ENCODE data around the gene OTOS. TPM values are rescaled to one million over a fixed set of nuclear protein-coding genes. Genes with fewer than 3 reads are reported as not detected.
A peak's percentile ranks its signal among the peaks of the same experiment; 100 is the strongest.

Gene OTOS
- total and polyA plus RNA-seq, 2 of the 13 experiments (the other 11 are each of a cell fraction or from before 2014, with no cell fraction given): not detected

DNA sequence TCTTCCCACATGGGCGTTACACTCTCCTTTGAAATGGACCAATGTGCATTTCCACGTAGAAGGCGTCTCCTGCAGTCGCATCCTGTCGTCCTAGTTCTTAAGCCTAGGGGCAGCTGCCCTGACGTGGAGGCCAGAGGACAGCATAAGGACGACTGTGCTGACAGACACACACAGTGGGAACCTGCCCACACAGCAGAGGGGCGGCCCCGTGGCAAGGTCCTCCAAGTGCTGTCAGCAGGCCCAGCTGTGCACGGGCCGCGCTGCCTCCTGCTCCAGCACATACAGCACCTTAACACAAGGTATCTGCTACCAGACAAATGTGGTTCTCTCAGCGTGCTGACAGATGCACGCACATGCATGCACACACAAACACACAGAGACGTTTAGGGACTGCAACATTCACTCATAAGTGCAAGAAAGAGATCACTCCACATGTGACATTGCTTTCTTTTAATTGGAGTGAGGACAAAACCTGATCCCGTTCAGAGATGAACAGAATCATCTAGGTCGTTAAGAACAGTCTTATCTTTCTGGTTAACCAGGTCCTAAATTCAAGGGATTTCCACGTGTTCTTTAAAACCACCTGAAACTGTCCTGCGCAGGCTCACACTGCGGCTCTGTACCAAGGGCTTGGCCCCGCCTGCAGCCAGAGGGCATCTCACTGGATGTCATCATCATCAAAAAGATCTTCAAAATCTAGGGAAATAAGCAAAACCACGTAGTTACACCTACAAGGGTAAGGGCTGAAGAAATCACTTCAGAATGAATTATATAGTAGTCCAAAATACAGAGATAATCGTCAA is 9.9 kb downstream of the OTOS start:
- TF ChIP-seq HMGA1 (CRISPR knock-in tag; conservative IDR thresholded peaks at IDR 0.05) (no peak), EED (CRISPR knock-in tag; IDR thresholded peaks at IDR 0.05) (no peak), ZBTB7A (CRISPR knock-in tag; IDR thresholded peaks at IDR 0.05) (0 out of 2 replicates have a peak, but pooled peaks have one; percentile 28), ZNF788 (CRISPR knock-in tag; IDR thresholded peaks at IDR 0.05; ENCODE audit: borderline replicate concordance) (no peak), ZSCAN25 (CRISPR knock-in tag; IDR thresholded peaks at IDR 0.05) (no peak), ZNF616 (CRISPR knock-in tag; IDR thresholded peaks at IDR 0.05; ENCODE audit: low read depth) (no peak)
- TF ChIP-seq, protein P1, sequence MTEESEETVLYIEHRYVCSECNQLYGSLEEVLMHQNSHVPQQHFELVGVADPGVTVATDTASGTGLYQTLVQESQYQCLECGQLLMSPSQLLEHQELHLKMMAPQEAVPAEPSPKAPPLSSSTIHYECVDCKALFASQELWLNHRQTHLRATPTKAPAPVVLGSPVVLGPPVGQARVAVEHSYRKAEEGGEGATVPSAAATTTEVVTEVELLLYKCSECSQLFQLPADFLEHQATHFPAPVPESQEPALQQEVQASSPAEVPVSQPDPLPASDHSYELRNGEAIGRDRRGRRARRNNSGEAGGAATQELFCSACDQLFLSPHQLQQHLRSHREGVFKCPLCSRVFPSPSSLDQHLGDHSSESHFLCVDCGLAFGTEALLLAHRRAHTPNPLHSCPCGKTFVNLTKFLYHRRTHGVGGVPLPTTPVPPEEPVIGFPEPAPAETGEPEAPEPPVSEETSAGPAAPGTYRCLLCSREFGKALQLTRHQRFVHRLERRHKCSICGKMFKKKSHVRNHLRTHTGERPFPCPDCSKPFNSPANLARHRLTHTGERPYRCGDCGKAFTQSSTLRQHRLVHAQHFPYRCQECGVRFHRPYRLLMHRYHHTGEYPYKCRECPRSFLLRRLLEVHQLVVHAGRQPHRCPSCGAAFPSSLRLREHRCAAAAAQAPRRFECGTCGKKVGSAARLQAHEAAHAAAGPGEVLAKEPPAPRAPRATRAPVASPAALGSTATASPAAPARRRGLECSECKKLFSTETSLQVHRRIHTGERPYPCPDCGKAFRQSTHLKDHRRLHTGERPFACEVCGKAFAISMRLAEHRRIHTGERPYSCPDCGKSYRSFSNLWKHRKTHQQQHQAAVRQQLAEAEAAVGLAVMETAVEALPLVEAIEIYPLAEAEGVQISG (CRISPR knock-in tag; IDR thresholded peaks at IDR 0.05): no peak
- TF ChIP-seq, protein P2, sequence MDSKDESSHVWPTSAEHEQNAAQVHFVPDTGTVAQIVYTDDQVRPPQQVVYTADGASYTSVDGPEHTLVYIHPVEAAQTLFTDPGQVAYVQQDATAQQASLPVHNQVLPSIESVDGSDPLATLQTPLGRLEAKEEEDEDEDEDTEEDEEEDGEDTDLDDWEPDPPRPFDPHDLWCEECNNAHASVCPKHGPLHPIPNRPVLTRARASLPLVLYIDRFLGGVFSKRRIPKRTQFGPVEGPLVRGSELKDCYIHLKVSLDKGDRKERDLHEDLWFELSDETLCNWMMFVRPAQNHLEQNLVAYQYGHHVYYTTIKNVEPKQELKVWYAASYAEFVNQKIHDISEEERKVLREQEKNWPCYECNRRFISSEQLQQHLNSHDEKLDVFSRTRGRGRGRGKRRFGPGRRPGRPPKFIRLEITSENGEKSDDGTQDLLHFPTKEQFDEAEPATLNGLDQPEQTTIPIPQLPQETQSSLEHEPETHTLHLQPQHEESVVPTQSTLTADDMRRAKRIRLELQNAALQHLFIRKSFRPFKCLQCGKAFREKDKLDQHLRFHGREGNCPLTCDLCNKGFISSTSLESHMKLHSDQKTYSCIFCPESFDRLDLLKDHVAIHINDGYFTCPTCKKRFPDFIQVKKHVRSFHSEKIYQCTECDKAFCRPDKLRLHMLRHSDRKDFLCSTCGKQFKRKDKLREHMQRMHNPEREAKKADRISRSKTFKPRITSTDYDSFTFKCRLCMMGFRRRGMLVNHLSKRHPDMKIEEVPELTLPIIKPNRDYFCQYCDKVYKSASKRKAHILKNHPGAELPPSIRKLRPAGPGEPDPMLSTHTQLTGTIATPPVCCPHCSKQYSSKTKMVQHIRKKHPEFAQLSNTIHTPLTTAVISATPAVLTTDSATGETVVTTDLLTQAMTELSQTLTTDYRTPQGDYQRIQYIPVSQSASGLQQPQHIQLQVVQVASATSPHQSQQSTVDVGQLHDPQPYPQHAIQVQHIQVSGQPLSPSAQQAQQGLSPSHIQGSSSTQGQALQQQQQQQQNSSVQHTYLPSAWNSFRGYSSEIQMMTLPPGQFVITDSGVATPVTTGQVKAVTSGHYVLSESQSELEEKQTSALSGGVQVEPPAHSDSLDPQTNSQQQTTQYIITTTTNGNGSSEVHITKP (CRISPR knock-in tag; IDR thresholded peaks at IDR 0.05; ENCODE audit: low read depth): no peak
- Histone ChIP-seq H3K9me3 (ENCODE audit: low read length) (no peaks in the 10 kb centered on the region), H4K20me1 (ENCODE audit: insufficient read depth, low read length) (no peaks in the 10 kb centered on the region), H3K4me2 (ENCODE audit: low read depth, low read length) (no peak overlapping the region), H3K4me1 (ENCODE audit: insufficient read depth, low read length) (peaks cover 14% of the 10 kb centered on the region), H3K27ac (ENCODE audit: extremely low read length, insufficient read depth, low read length) (no peak overlapping the region), H3K36me3 (replicated peaks in 1 of 2; ENCODE audit: control insufficient read depth in 1 of 2, insufficient read depth in 2 of 2, low read length in 2 of 2) (peaks cover 23 to 64% of the 10 kb centered on the region in 2 experiments), H3K4me3 (replicated peaks in 1 of 3; ENCODE audit: insufficient read depth in 1 of 3, low read depth in 2 of 3, low read length in 3 of 3) (no peak overlapping the region), H2AFZ (ENCODE audit: low read length) (no peak overlapping the region), H3K27me3 (ENCODE audit: control insufficient read depth in 1 of 2, insufficient read depth in 2 of 2, low read length in 2 of 2) (no peaks in the 10 kb centered on the region; a peak in 1 of 5 replicates), H3K79me2 (ENCODE audit: insufficient read depth, low read length) (peaks cover 18% of the 10 kb centered on the region), H3K9ac (ENCODE audit: insufficient read depth, low read depth, low read length) (no peak overlapping the region)
- WGBS (ENCODE audit: low lambda C conversion rate): 94% methylated on average over 23 of the region's 23 CpGs
- DNase-seq (ENCODE audit: low spot score): no peak
- BruUV-seq (replicated peaks): no TSS peak
- CTCF ChIA-PET (ENCODE audit: low intra/inter-chr PET ratio, low total read pairs): no interaction called here
- ATAC-seq: no peak
- in situ Hi-C loops (cut with HindIII; ENCODE audit: extremely low pct_ligation_motif_present, low pct_unique_long_range_greater_than_20kb) (loop anchor here (10.0 kb wide), 1 partner anchor 196 kb away; no protein-coding TSS in a partner anchor), intact Hi-C loops (cut with micrococcal nuclease; ENCODE audit: unreplicated experiment) (no loop called here)
- FAIRE-seq: no peak
- POLR2A ChIA-PET: no interaction called here
